Breast epithelium (tissue), 4 donors: Measurements from ENCODE around the gene GPS2. TPM values are rescaled to one million over a fixed set of nuclear protein-coding genes. Genes with fewer than 3 reads are reported as not detected.
"Not testable (repeated sequence)": the region's sequence is repeated elsewhere in the genome, so short reads cannot be mapped to it uniquely, and the experiment has no call there.

Experiments used
- DNase-seq, 2 donors: peaks; one replicate each; pipeline ENCODE4 v3.0.0-alpha.2; 2019; ENCODE audit warnings: low spot score in 2 of 2
- H3K27ac ChIP-seq, 2 donors: fragments of 200-600 bp; sonication (generic) in 1 of 2; one replicate each; pipeline ENCODE4 v1.5.1; 2016 to 2019; ENCODE audit warnings: mild to moderate bottlenecking in 1 of 2
- H3K27me3 ChIP-seq, 2 donors: fragments of 200-600 bp; sonication (generic) in 1 of 2; one replicate each; pipeline versions ENCODE4 v1.5.1 to v1.6.0; 2017 to 2019; ENCODE audit warnings: control low read depth in 1 of 2, mild to moderate bottlenecking in 1 of 2
- H3K36me3 ChIP-seq: fragments of 200-600 bp; one replicate; pipeline ENCODE4 v1.5.1; 2019
- H3K4me1 ChIP-seq, 2 donors: fragments of 200-600 bp; sonication (generic); one replicate each; pipeline ENCODE4 v1.5.1; 2016 to 2019; ENCODE audit warnings: control low read depth in 1 of 2
- H3K4me3 ChIP-seq, 3 donors: fragments of 200-600 bp; sonication (generic); 1 replicate in 2 of 3; 2 replicates in 1 of 3; pipeline ENCODE4 v1.5.1; 2016 to 2019; ENCODE audit warnings: mild to moderate bottlenecking in 3 of 3, moderate library complexity in 2 of 3
- H3K9me3 ChIP-seq, 2 donors: fragments of 200-600 bp; sonication (generic) in 1 of 2; one replicate each; pipeline ENCODE4 v1.5.1; 2016 to 2019; ENCODE audit warnings: control low read depth in 1 of 2
- CTCF ChIP-seq, 3 donors: fragments of 450-650 bp; IDR thresholded peaks; one replicate each; pipeline ENCODE4 v1.5.1; 2016 to 2017; ENCODE audit warnings: antibody characterized with exemption in 3 of 3, mild to moderate bottlenecking in 3 of 3, moderate library complexity in 3 of 3
- POLR2A ChIP-seq: fragments of 450-650 bp; IDR thresholded peaks from one replicate; pipeline ENCODE4 v1.6.1; 2016; ENCODE audit warnings: antibody characterized with exemption, mild to moderate bottlenecking, moderate library complexity
- POLR2AphosphoS5 ChIP-seq, 3 donors: sonication (generic); formaldehyde crosslinking; IDR thresholded peaks; one replicate each; pipeline ENCODE4 v1.6.1; 2017; ENCODE audit warnings: antibody characterized with exemption in 3 of 3
- intact Hi-C: fragments of 100-400 bp; cut with DNase I; formaldehyde crosslinking; loops from one replicate; pipeline ENCODE4 v1.15.1; 2023; ENCODE audit warnings: low total_unique reads
- total RNA-seq, 3 donors: library from RNA; depleted of rRNA; stranded (reverse); fragments of >200 nt; gene quantifications; one replicate each; pipeline ENCODE4 v1.1.0, GENCODE V29; 2016

Gene GPS2
- total RNA-seq, 3 donors from 2014 or later, result 77.3 to 109 (median 84.2) TPM

GRCh38 chr17:7347630-7348477, 32.7 kb upstream of the GPS2 start:
- peaks cover 0 to 3% of the 10 kb centered on the region in 2 donors for H3K4me1 ChIP-seq
- H3K9me3 ChIP-seq, result no peaks in the 10 kb centered on the region
- no peak overlapping the region for H3K4me3 ChIP-seq
- intact Hi-C loops, result no loop called here
- no peak for DNase-seq
- H3K27me3 ChIP-seq, result peaks cover 0 to 7% of the 10 kb centered on the region in 2 donors
- no peaks in the 10 kb centered on the region for H3K36me3 ChIP-seq
- H3K27ac ChIP-seq, result no peak overlapping the region
- TF ChIP-seq POLR2AphosphoS5 (IDR thresholded peaks at IDR 0.05) (no peak), CTCF (IDR thresholded peaks at IDR 0.05) (no peak), POLR2A (no peak)

GRCh38 chr17:7346761-7347614, 31.8 kb upstream of the GPS2 start:
- Histone ChIP-seq H3K36me3 (no peaks in the 10 kb centered on the region), H3K4me3 (no peak overlapping the region), H3K4me1 (no peaks in the 10 kb centered on the region), H3K27me3 (peaks cover under 1 to 13% of the 10 kb centered on the region in 2 donors), H3K9me3 (no peaks in the 10 kb centered on the region), H3K27ac (no peak overlapping the region)
- no peak for DNase-seq
- TF ChIP-seq CTCF (IDR thresholded peaks at IDR 0.05) (no peak), POLR2A (no peak), POLR2AphosphoS5 (IDR thresholded peaks at IDR 0.05) (no peak)
- intact Hi-C loops, result no loop called here

- no peak for TF ChIP-seq POLR2AphosphoS5 (IDR thresholded peaks at IDR 0.05)
- TF ChIP-seq CTCF (IDR thresholded peaks at IDR 0.05), result no peak
- DNase-seq, result no peak
- intact Hi-C loops, result no loop called here
- H3K4me3 ChIP-seq, result no peak overlapping the region
- no peaks in the 10 kb centered on the region for H3K9me3 ChIP-seq
- no peak overlapping the region for H3K27ac ChIP-seq
- H3K36me3 ChIP-seq, result no peaks in the 10 kb centered on the region
- peaks cover 5 to 34% of the 10 kb centered on the region in 2 donors for H3K27me3 ChIP-seq
- H3K4me1 ChIP-seq, result no peaks in the 10 kb centered on the region
Measured at GRCh38 chr17:7343250-7343649, 28.1 kb upstream of the GPS2 start.

GRCh38 chr17:7341842-7342241, 26.7 kb upstream of the GPS2 start:
- H3K27me3 ChIP-seq, result peaks cover 5 to 36% of the 10 kb centered on the region in 2 donors
- no peak for DNase-seq
- intact Hi-C loops, result no loop called here
- H3K4me1 ChIP-seq, result no peaks in the 10 kb centered on the region
- H3K4me3 ChIP-seq, result no peak overlapping the region
- TF ChIP-seq POLR2AphosphoS5 (IDR thresholded peaks at IDR 0.05) (no peak), POLR2A (no peak), CTCF (IDR thresholded peaks at IDR 0.05) (no peak)
- no peaks in the 10 kb centered on the region for H3K36me3 ChIP-seq
- H3K27ac ChIP-seq, result no peak overlapping the region
- H3K9me3 ChIP-seq, result no peaks in the 10 kb centered on the region

GRCh38 chr17:7340179-7340578, 25.0 kb upstream of the GPS2 start:
- Histone ChIP-seq H3K4me3 (no peak overlapping the region), H3K27ac (no peak overlapping the region), H3K9me3 (no peaks in the 10 kb centered on the region), H3K36me3 (no peaks in the 10 kb centered on the region), H3K4me1 (no peaks in the 10 kb centered on the region), H3K27me3 (peaks cover 5 to 38% of the 10 kb centered on the region in 2 donors)
- intact Hi-C loops, result no loop called here
- DNase-seq, result no peak
- TF ChIP-seq POLR2AphosphoS5 (IDR thresholded peaks at IDR 0.05) (no peak), CTCF (IDR thresholded peaks at IDR 0.05) (no peak), POLR2A (no peak)

- H3K27ac ChIP-seq, H3K4me3 ChIP-seq, DNase-seq, H3K36me3 ChIP-seq, H3K9me3 ChIP-seq, intact Hi-C loops, H3K4me1 ChIP-seq: not testable (repeated sequence)
- H3K27me3 ChIP-seq, result peaks cover 5 to 38% of the 10 kb centered on the region in 2 donors
Measured at GRCh38 chr17:7337600-7337999, 22.4 kb upstream of the GPS2 start.
